B cell (primary cell): ENCODE measurements around the gene EPRS1. TPM values are rescaled to one million over a fixed set of nuclear protein-coding genes. Genes with fewer than 3 reads are reported as not detected.
"Not testable (repeated sequence)": the region's sequence is repeated elsewhere in the genome, so short reads cannot be mapped to it uniquely, and the experiment has no call there.

ENCODE experiments used
- ATAC-seq: fragments of 200-7000 bp; cut with Tn5 transposase; one replicate; pipeline ENCODE4 v1.10.0; 2021; ENCODE audit warnings: low read depth, mild to moderate bottlenecking, moderate number of reproducible peaks, moderate library complexity
- CTCF ChIA-PET: fragments of 350-600 bp; sonication (Branson Sonifier 250); formaldehyde crosslinking; loops from one replicate; lab custom pipeline; 2021; ENCODE audit warnings: antibody characterized with exemption, inconsistent platforms; lab: Charles Lee
- POLR2A ChIA-PET: fragments of 350-600 bp; sonication (Branson Sonifier 250); formaldehyde crosslinking; loops from one replicate; lab custom pipeline; 2021; ENCODE audit warnings: antibody characterized with exemption; lab: Charles Lee
- DNase-seq: peaks from one replicate; pipeline ENCODE4 v3.0.0; 2013
- H2AFZ ChIP-seq: 2 replicates; pipeline ENCODE4 v1.6.1; 2012; ENCODE audit warnings: mild to moderate bottlenecking, low read depth, low read length; ENCODE audit not compliant: insufficient read depth, poor library complexity, severe bottlenecking
- H3K27ac ChIP-seq, 2 donors: 1 replicate in 1 of 2; 2 replicates in 1 of 2; pipeline ENCODE4 v1.5.1; 2012 to 2013; ENCODE audit warnings: low read length in 2 of 2, mild to moderate bottlenecking in 2 of 2, moderate library complexity in 1 of 2
- H3K27me3 ChIP-seq, 4 experiments: fragments of 200-600 bp in 1 of 4; sonication (generic) in 1 of 4; replicated peaks in 1 of 4; 1 replicate in 2 of 4; 2 replicates in 2 of 4; pipeline versions ENCODE4 v1.6.1 to v1.7.0; 2013 to 2016; ENCODE audit warnings: low read length in 3 of 4, mild to moderate bottlenecking in 2 of 4, mixed read lengths in 1 of 4, moderate library complexity in 1 of 4; ENCODE audit not compliant: insufficient read depth in 4 of 4, control insufficient read depth in 3 of 4; ENCODE audit errors: control extremely low read depth in 1 of 4
- H3K36me3 ChIP-seq, 2 experiments: replicated peaks in 1 of 2; 1 replicate in 1 of 2; 2 replicates in 1 of 2; pipeline versions ENCODE4 v1.6.1 to v1.7.1; 2013; ENCODE audit warnings: low read length in 1 of 2; ENCODE audit not compliant: insufficient read depth in 2 of 2, control insufficient read depth in 1 of 2; ENCODE audit errors: control extremely low read depth in 1 of 2, extremely low read depth in 1 of 2
- H3K4me1 ChIP-seq, 2 donors: fragments of 200-600 bp in 1 of 2; sonication (generic) in 1 of 2; 1 replicate in 1 of 2; 2 replicates in 1 of 2; pipeline versions ENCODE4 v1.5.1 to v1.6.1; 2013 to 2017; ENCODE audit warnings: low read length in 2 of 2; ENCODE audit not compliant: control insufficient read depth in 2 of 2, insufficient read depth in 2 of 2
- H3K4me2 ChIP-seq: replicated peaks from 2 replicates; pipeline ENCODE3; 2012; ENCODE audit warnings: mild to moderate bottlenecking, low read depth, low read length; ENCODE audit not compliant: poor library complexity, severe bottlenecking
- H3K4me3 ChIP-seq, 5 experiments: fragments of 200-600 bp in 1 of 5; sonication (generic) in 1 of 5; 1 replicate in 3 of 5; 2 replicates in 2 of 5; pipeline versions ENCODE4 v1.5.1 to v1.7.0; 2011 to 2016; ENCODE audit warnings: low read length in 4 of 5, mild to moderate bottlenecking in 4 of 5, low read depth in 2 of 5, control low read depth in 1 of 5, moderate library complexity in 1 of 5; ENCODE audit not compliant: insufficient read depth in 1 of 5; ENCODE audit errors: control extremely low read depth in 1 of 5, extremely low read depth in 1 of 5
- H3K79me2 ChIP-seq: fragments of 200-600 bp; sonication (generic); one replicate; pipeline ENCODE4 v1.6.0; 2016; ENCODE audit warnings: low read length; ENCODE audit not compliant: control insufficient read depth, insufficient read depth
- H3K9ac ChIP-seq: fragments of 200-600 bp; sonication (generic); 2 replicates; pipeline ENCODE4 v1.6.1; 2017; ENCODE audit warnings: mild to moderate bottlenecking, low read length, moderate library complexity
- H3K9me3 ChIP-seq, 3 donors: one replicate each; pipeline versions ENCODE4 v1.6.1 to v1.7.1; 2013; ENCODE audit warnings: low read length in 2 of 3; ENCODE audit not compliant: control insufficient read depth in 2 of 3, insufficient read depth in 1 of 3; ENCODE audit errors: control extremely low read depth in 1 of 3
- H4K20me1 ChIP-seq: 2 replicates; pipeline ENCODE4 v1.6.0; 2012; ENCODE audit warnings: mild to moderate bottlenecking, low read length; ENCODE audit not compliant: insufficient read depth, control insufficient read depth, poor library complexity, severe bottlenecking
- H3K27ac Mint-ChIP-seq: one replicate; pipeline ENCODE4 v1.8.0; 2021; ENCODE audit warnings: mixed read lengths
- H3K27me3 Mint-ChIP-seq: one replicate; pipeline ENCODE4 v1.8.0; 2021; ENCODE audit warnings: mixed read lengths
- H3K4me1 Mint-ChIP-seq: one replicate; pipeline ENCODE4 v1.8.0; 2021; ENCODE audit warnings: mixed read lengths
- H3K4me3 Mint-ChIP-seq: one replicate; pipeline ENCODE4 v1.8.0; 2021; ENCODE audit warnings: mixed read lengths
- H3K9me3 Mint-ChIP-seq: one replicate; pipeline ENCODE4 v1.8.0; 2022; ENCODE audit warnings: mixed read lengths; ENCODE audit not compliant: insufficient read depth
- EZH2 ChIP-seq: IDR thresholded peaks from 2 replicates; pipeline ENCODE4 v1.6.1; 2012; ENCODE audit warnings: borderline replicate concordance, low read depth, mild to moderate bottlenecking, moderate library complexity, low read length; ENCODE audit not compliant: insufficient read depth, poor library complexity, severe bottlenecking
- WGBS: methylation state at CpG from one replicate; pipeline ENCODE4 v1.1.5; 2013; ENCODE audit warnings: missing lambda C conversion rate; ENCODE audit not compliant: insufficient coverage; 5-methylcytosine and 5-hydroxymethylcytosine counted together
- intact Hi-C: fragments of 100-400 bp; cut with micrococcal nuclease; formaldehyde crosslinking; loops from one replicate; pipeline ENCODE4 v1.10.0; 2022
- polyA plus RNA-seq: library from polyadenylated mRNA; depleted of rRNA; stranded (reverse); fragments of >200 nt; gene quantifications from 2 replicates; pipeline ENCODE4 v1.2.3, GENCODE V29; 2012
- total RNA-seq, 2 donors: library from RNA; stranded (reverse); fragments of 120-200 nt in 1 of 2; gene quantifications; 1 replicate in 1 of 2; 2 replicates in 1 of 2; pipeline versions ENCODE4 v1.2.3 to v1.2.4, GENCODE V29; 2013 to 2022
- TF ChIP-seq, protein P1 (sequence below): fragments of 200-600 bp; IDR thresholded peaks from one replicate; pipeline ENCODE4 v1.8.0; 2022; ENCODE audit warnings: antibody characterized with exemption, mild to moderate bottlenecking

EPRS1 gene
- total and polyA plus RNA-seq, 2 donors (not counting 1 experiment from before 2014, with no cell fraction given), result 17.3 to 61.7 TPM

DNA sequence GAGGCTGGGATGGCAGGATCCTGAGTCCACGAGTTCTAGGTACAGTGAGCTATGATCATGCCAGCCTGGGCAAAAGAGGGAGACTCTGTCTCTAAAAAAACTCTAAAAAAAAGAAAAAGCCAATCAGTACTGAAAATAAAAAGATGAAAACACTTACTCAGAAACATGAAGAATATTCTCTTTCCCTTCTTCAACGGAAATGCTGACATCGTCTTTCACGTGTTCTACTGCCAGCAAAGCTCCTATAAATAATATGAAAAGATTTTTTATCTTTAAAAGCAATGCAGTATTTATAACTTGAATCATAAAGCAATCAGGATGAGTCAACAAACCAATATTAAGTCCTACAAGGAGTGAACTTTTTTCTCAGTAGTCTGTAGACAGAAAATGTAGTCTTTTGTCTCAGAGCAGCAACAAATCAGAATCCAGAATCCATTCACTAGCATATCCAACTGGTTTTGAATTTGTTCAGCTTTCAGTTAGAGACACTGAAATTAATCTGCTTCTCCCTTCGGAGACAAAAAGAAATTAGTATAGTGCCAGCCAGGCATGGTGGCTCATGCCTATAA is 6.2 kb downstream of the EPRS1 start:
- Histone ChIP-seq H3K27me3 (no peaks in the 10 kb centered on the region), H3K36me3 (peaks cover 7 to 26% of the 10 kb centered on the region in 2 experiments), H3K79me2 (peaks cover 57% of the 10 kb centered on the region), H3K27ac (no peak overlapping the region), H4K20me1 (no peaks in the 10 kb centered on the region), H3K9me3 (no peaks in the 10 kb centered on the region), H3K4me3 (no peak overlapping the region), H3K4me2 (no peak overlapping the region), H2AFZ (no peak overlapping the region), H3K9ac (no peak overlapping the region), H3K4me1 (peaks cover 5% of the 10 kb centered on the region in 2 donors)
- ChIA-PET CTCF (interaction anchor here (0.6 kb wide), 1 partner anchor 59 kb away, joined by 3 read pairs; no protein-coding TSS in a partner anchor), POLR2A (no interaction called here)
- Mint-ChIP-seq H3K9me3 (no peaks in the 10 kb centered on the region), H3K27ac (no peak overlapping the region), H3K4me1 (peaks cover 28% of the 10 kb centered on the region), H3K27me3 (no peaks in the 10 kb centered on the region), H3K4me3 (no peak overlapping the region)
- DNase-seq (no peak), ATAC-seq (no peak)
- TF ChIP-seq EZH2, result no peak
- TF ChIP-seq, protein P1, sequence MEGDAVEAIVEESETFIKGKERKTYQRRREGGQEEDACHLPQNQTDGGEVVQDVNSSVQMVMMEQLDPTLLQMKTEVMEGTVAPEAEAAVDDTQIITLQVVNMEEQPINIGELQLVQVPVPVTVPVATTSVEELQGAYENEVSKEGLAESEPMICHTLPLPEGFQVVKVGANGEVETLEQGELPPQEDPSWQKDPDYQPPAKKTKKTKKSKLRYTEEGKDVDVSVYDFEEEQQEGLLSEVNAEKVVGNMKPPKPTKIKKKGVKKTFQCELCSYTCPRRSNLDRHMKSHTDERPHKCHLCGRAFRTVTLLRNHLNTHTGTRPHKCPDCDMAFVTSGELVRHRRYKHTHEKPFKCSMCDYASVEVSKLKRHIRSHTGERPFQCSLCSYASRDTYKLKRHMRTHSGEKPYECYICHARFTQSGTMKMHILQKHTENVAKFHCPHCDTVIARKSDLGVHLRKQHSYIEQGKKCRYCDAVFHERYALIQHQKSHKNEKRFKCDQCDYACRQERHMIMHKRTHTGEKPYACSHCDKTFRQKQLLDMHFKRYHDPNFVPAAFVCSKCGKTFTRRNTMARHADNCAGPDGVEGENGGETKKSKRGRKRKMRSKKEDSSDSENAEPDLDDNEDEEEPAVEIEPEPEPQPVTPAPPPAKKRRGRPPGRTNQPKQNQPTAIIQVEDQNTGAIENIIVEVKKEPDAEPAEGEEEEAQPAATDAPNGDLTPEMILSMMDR, result no peak
- intact Hi-C loops, result no loop called here
- WGBS, result 92% methylated on average over 2 of the region's 5 CpGs

- no peak for DNase-seq
- 100% methylated on average over 4 of the region's 4 CpGs for WGBS
- Histone ChIP-seq H3K4me1 (no peaks in the 10 kb centered on the region), H4K20me1 (no peaks in the 10 kb centered on the region), H3K9me3 (no peaks in the 10 kb centered on the region), H3K79me2 (peaks cover 44% of the 10 kb centered on the region), H3K4me2 (no peak overlapping the region), H3K4me3 (no peak overlapping the region), H3K27me3 (no peaks in the 10 kb centered on the region), H2AFZ (no peak overlapping the region), H3K27ac (no peak overlapping the region), H3K36me3 (peaks cover 7 to 38% of the 10 kb centered on the region in 2 experiments), H3K9ac (no peak overlapping the region)
- POLR2A ChIA-PET, result no interaction called here
- intact Hi-C loops, result no loop called here
- TF ChIP-seq, protein P1, result no peak
- no peak for TF ChIP-seq EZH2
- Mint-ChIP-seq H3K27me3 (no peaks in the 10 kb centered on the region), H3K4me3 (no peak overlapping the region), H3K4me1 (peaks cover 19% of the 10 kb centered on the region), H3K9me3 (no peaks in the 10 kb centered on the region), H3K27ac (no peak overlapping the region)
- CTCF ChIA-PET, result no interaction called here
- no peak for ATAC-seq
Observed at GRCh38 chr1:220038640-220039039, 7.7 kb downstream of the EPRS1 start.

- H3K27me3 Mint-ChIP-seq, H2AFZ ChIP-seq, H3K9me3 ChIP-seq, CTCF ChIA-PET, H4K20me1 ChIP-seq, H3K27me3 ChIP-seq, H3K4me3 Mint-ChIP-seq, H3K27ac Mint-ChIP-seq, H3K4me3 ChIP-seq, ATAC-seq, DNase-seq, H3K9me3 Mint-ChIP-seq, H3K4me2 ChIP-seq, H3K27ac ChIP-seq, H3K9ac ChIP-seq, POLR2A ChIA-PET, intact Hi-C loops, H3K4me1 ChIP-seq: not testable (repeated sequence)
- Histone ChIP-seq H3K36me3 (peaks cover 7 to 46% of the 10 kb centered on the region in 2 experiments), H3K79me2 (peaks cover 40% of the 10 kb centered on the region)
- H3K4me1 Mint-ChIP-seq, result peaks cover 15% of the 10 kb centered on the region
- WGBS, result no CpG with 5 or more reads among the region's 3 CpGs
Observed at GRCh38 chr1:220037810-220038209, 8.5 kb downstream of the EPRS1 start.
